Stimulated activated CD4-positive, alpha-beta T cell treated with anti-CD3 and anti-CD28 coated beads, TNF-alpha, amount 100 ng/mL, for 4 hours (primary cell): ENCODE measurements around the gene UBE2S.
"Not testable (repeated sequence)": the region's sequence is repeated elsewhere in the genome, so short reads cannot be mapped to it uniquely, and the experiment has no call there.

Experiments
- DNase-seq, 3 experiments: peaks; one replicate each; pipeline ENCODE4 v3.0.0-alpha.2; 2020; ENCODE audit warnings: low read depth in 3 of 3

UBE2S gene

GRCh38 chr19:55407550-55407799 lies at the start of gene UBE2S:
Gene UBE2S, minus strand, starts transcription at chr19:55407788. Its CDS starts 199 bp downstream, at chr19:55407589.
- DNase-seq = not testable (repeated sequence)

DNA sequence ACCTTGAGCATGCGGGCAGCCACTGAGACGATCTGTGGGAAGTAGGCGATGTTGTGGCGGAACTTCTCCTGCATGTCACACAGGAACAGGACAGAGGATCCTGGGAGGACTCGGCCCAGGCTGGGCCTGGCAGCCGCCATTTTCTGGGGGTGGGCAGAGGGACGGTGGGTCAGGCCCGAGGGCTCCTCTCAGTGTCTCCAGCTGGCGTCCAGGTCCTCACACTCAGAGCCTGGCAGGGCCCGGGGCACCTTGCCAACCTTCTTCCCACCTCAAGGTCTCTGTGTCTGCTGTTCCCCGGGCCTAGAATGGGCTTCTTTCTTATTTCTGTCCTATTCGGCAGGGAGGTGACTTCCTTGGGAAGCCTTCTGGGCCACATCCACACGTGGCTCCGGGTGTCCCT lies 48.8 kb upstream of the UBE2S start:
- DNase-seq = no peak

DNA sequence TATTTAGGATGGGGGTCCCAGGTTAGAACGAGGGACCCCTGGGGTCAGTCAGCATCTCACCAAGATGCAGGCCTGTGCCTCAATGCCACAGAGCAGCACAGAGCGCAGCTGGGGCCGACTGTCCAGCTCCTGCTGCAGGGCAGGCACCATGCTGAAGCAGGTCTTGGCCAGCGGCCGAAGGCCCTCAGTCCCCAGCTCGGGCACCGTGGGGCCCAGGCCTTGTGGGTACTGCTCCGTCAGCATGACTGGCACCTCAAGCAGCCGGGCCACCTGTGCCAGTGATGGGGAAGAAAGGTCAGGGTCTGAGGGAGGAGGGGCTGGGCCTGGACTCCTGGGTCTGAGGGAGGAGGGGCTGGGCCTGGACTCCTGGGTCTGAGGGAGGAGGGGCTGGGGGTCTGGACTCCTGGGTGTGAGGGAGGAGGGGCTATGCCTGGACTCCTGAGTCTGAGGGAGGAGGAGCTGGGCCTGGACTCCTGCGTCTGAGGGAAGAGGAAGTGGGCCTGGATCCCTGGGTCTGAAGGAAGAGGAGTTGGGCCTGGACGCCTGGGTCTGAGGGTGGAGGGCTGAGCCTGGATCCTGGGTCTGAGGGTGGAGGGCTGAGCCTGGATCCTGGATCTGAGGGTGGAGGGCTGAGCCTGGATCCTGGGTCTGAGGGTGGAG lies 48.1 kb upstream of the UBE2S start:
- DNase-seq = no peak

GRCh38 chr19:55454787-55455243 lies 47.2 kb upstream of the UBE2S start:
- peak in 1 of 3 experiments; percentile 20 for DNase-seq

DNA sequence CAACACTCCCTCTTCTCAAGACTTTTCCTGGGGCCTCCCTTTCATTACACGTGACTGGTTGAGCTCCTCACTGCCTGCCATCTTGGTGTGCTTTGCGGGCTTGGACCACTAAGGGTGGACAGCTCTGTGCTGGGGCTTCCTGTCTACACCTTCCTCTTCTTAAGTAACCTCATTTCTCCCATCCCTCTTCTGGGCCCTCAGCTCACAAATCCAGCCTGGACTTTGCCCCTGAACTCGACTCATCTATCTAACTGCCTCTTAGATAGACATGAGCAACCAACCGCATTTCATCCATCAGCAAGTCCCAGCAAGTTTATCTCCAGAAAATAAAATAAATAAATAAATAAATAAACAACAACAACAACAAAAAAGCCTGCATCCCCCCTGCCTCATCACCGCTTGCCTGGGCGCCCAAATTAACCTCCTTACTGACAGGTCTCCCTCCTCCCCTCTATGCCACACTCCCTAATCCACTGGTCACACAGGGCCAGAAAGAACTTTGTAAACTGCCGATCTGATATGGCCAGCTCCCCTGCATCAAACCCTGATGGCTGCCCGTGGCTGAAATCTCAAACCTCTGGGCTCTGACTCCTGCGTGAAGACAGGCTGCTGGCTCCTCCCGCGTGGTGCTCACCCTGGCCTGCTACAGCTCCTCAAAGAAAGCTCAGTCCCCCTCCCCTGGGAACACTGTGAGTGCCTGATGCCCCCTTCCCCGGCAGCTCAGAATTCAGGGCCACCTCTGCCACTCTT lies 46.1 kb upstream of the UBE2S start:
- DNase-seq = no peak

- DNase-seq = no peak
Measured at GRCh38 chr19:55452749-55453346, 45.3 kb upstream of the UBE2S start.

GRCh38 chr19:55451965-55452748 lies 44.6 kb upstream of the UBE2S start:
- no peak for DNase-seq

GRCh38 chr19:55451163-55451964 lies 43.8 kb upstream of the UBE2S start:
- DNase-seq = no peak

DNA sequence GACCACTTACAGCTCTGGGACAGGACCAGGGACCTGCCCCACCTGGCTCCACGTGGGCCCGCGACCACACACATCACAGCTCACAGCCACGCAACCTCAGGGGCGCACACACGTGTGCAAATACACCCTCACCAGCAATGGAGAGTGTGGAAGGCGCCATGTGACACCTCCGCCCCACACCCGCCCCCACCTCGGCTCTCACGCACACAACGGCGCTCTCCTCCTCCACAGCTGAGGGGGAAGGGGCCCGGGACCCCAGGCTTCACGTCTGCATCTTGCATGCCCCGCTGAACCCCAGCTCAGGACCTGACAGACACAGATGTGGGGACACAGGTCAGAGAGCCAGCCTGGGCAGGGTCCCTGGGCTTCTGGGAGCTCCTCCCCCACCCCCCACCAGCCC lies 41.9 kb upstream of the UBE2S start:
- DNase-seq = no peak

GRCh38 chr19:55448175-55448490 lies 40.5 kb upstream of the UBE2S start:
- DNase-seq = not testable (repeated sequence)

- DNase-seq = no peak
Measured at GRCh38 chr19:55447421-55448174, 40.0 kb upstream of the UBE2S start.

GRCh38 chr19:55446060-55446459 lies 38.5 kb upstream of the UBE2S start:
- no peak for DNase-seq

DNA sequence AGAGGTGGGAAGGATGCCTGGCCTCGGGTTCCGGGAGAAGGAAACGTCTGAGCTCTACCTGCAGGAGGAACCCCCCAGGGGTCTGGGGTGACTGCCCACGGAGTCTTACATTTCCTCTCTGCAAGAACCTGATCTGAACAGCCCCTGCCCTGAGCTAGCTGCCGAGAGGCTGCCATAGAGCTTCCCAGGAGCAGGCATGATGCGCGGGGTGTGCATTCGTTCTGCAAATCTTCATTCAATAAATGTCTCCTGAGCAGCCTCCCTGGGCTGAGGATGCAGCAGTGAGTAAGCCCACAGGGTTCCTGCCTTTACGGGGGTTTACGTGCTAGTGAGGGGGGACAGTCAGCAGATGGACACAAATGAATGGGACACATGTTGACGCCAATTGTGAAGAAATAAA lies 37.1 kb upstream of the UBE2S start:
- DNase-seq = no peak

DNA sequence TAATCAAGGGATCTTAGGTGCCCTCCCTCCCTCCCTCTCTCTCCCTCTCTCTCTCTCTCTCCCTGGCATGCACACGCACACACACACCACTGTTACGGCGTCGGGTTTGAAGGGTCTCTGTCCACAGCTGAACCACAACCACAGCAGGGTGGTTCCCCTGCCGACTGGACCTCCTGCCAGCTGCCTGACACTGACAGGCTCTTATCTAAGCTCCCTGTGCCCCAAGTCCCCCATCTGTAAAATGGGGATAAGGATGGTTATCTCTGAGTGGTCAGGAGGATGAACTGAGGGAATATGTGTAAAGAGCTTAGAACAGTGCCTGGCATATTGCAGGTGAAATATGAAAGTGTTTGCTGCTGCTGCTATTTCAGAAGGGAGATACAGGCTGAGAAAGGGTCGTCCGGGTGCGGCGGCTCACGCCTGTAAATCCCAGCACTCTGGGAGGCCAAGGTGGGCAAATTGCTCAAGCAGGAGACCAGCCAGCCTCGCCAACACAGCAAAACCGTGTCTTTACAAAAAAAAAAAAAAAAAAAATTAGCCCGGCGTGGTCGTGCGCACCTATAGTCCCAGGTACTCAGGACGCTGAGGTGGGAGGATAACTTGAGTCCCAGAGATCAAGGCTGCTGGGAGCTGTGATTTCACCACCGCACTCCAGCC lies 36.4 kb upstream of the UBE2S start:
- no peak for DNase-seq

GRCh38 chr19:55443045-55443823 lies 35.6 kb upstream of the UBE2S start, which contains the start of gene SHISA7:
Gene SHISA7, minus strand, starts transcription at chr19:55443300. Its CDS starts 437 bp downstream, at chr19:55442863.
- no peak for DNase-seq

DNA sequence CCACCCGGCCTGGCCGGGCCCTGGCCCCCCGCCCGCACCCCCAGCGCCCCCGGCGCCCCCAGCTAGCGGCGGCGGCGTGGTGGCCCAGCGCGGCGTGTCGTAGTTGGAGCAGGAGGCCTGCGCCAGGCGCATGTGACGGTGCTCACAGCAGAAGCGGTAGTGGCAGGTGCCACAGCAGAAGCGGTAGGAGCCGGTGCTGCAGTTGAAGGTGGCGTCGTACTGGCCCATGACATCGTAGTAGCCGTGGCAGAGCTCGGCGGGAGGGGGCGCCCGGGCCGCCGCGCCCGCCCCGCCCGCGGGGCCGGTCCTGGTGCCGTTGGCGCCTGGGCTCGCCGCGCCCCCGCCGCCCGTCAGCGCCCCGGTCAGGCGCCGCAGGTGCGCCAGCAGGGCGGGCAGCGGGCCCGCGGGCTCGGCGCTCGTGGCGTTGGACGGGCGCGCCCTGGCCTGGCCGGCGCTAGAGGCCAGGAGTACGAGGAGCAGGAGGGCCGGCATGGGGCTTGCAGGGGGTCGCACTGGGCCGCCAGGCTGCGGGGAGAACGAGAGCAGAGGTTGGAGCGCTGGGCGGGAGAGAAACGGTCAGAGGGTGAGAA lies 34.9 kb upstream of the UBE2S start:
- DNase-seq = no peak

DNA sequence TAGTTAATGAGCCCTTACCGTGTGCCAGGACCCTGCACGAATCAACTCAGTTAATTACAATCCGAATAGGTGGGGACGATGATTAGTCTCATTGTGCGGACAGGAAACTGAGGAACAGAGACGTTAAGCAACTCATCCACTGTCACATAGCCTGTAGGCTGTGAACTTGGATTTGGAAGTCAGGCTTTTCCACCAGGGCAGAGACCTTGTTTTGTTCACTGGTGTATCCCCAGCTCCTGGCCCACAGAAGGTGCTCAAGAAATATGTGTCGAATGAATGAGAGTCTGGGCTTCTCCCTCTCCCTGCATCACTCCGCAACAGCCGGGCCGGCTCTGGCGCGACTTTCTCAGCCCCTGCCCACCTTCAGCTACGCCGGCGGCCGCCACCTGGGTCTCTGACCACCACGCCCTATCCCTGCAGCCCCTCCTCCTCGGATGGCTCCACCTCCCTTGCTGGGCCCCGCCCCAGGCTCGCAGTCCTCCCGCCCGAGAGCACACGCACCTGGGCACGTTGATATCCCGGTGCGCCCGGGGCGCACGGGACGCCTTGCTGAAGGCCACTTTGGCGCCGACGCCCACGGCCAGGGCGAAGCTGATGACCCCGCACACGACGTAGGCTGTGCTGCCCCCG lies 34.2 kb upstream of the UBE2S start:
- no peak for DNase-seq

DNA sequence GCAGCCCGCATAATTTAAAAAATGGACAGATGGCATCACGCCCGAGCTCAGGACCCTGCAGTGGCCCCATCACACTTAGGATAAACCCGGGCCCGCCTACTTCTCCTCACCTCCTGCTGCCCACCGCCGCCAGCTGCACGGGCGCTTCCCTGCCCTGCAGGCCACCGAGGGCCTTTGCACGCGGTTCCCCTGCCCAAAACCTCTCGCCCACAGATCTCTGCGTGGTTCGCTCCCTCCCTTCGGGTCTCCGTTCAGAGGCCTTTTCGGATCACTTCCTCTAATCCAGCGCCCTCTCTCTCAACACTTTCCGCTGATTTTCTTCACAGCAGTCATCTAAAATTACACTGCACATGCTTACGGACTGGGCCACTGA lies 33.7 kb upstream of the UBE2S start:
- DNase-seq = no peak
